SH-SY5Y (cell line): Measurements from ENCODE around the gene MED25.

Experiments
- GATA2 ChIP-seq: IDR thresholded peaks from 2 replicates; pipeline ENCODE4 v1.6.1; 2011; ENCODE audit warnings: mild to moderate bottlenecking, low read depth, low read length
- GATA3 ChIP-seq: IDR thresholded peaks from 2 replicates; pipeline ENCODE4 v1.6.1; 2011; ENCODE audit warnings: low read depth, mild to moderate bottlenecking, low read length, moderate library complexity

DNA sequence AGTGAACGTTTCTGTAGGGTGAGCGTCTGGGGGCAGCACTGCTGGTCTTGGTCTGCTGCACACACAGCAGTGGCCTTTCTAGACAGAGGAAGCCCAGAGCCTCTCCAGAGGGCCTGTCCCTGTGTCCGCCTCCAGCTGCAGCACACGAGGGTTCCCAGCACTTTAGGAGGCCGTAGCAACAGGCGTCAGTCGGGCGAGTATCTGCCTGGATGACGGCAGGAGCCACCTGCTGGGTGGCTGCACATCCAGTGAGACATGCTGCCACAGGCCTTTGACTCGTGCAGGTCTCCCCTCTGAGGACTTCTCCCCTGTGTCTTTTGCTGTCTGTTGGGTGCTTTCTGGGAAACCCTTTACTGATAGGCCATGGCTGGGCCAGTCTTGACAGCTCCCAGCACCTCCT is 29.2 kb upstream of the MED25 start:
- TF ChIP-seq GATA2, result no peak
- TF ChIP-seq GATA3, result no peak
